Vagina (tissue), 2 donors: ENCODE data around the gene WBP2. TPM values are rescaled to one million over a fixed set of nuclear protein-coding genes. Genes with fewer than 3 reads are reported as not detected.

Source experiments
- DNase-seq, 2 donors: peaks; one replicate each; pipeline ENCODE4 v3.0.0-alpha.2; 2017; ENCODE audit errors: extremely low spot score in 2 of 2
- H3K27ac ChIP-seq: fragments of 200-600 bp; sonication (generic); one replicate; pipeline ENCODE4 v1.5.1; 2019
- H3K27me3 ChIP-seq: fragments of 200-600 bp; sonication (generic); one replicate; pipeline ENCODE4 v1.5.1; 2019
- H3K36me3 ChIP-seq, 2 donors: fragments of 200-600 bp; sonication (generic); one replicate each; pipeline ENCODE4 v1.5.1; 2017 to 2019
- H3K4me1 ChIP-seq: fragments of 200-600 bp; sonication (generic); one replicate; pipeline ENCODE4 v1.5.1; 2019
- H3K4me3 ChIP-seq, 2 donors: fragments of 200-600 bp; sonication (generic); 1 replicate in 1 of 2; 2 replicates in 1 of 2; pipeline ENCODE4 v1.5.1; 2016 to 2019
- H3K9me3 ChIP-seq: fragments of 200-600 bp; sonication (generic); one replicate; pipeline ENCODE4 v1.5.1; 2019
- CTCF ChIP-seq, 3 experiments: fragments of 450-650 bp in 2 of 3; fragments of 200-600 bp in 1 of 3; sonication (generic) in 1 of 3; IDR thresholded peaks; one replicate each; pipeline ENCODE4 v1.5.1; 2017 to 2019; ENCODE audit warnings: antibody characterized with exemption in 3 of 3, mild to moderate bottlenecking in 2 of 3, moderate library complexity in 2 of 3
- POLR2A ChIP-seq, 2 donors: fragments of 450-650 bp; IDR thresholded peaks; one replicate each; pipeline ENCODE4 v1.6.1; 2017; ENCODE audit warnings: antibody characterized with exemption in 2 of 2, mild to moderate bottlenecking in 2 of 2, moderate library complexity in 2 of 2
- POLR2AphosphoS5 ChIP-seq, 2 donors: sonication (generic); formaldehyde crosslinking; IDR thresholded peaks; one replicate each; pipeline ENCODE4 v1.9.0; 2017; ENCODE audit warnings: antibody characterized with exemption in 2 of 2, mild to moderate bottlenecking in 2 of 2, low read depth in 1 of 2; ENCODE audit not compliant: insufficient read depth in 1 of 2
- intact Hi-C: fragments of 100-400 bp; cut with DNase I; formaldehyde crosslinking; loops from one replicate; pipeline ENCODE4 v1.15.1; 2023
- total RNA-seq: library from RNA; depleted of rRNA; stranded (reverse); fragments of >200 nt; gene quantifications from one replicate; pipeline ENCODE4 v1.2.3, GENCODE V29; 2016

Gene WBP2
- total RNA-seq, 1 donor from 2014 or later = 54.3 TPM

- no peak overlapping the region for H3K4me3 ChIP-seq
- intact Hi-C loops = no loop called here
- no peak for DNase-seq
- H3K4me1 ChIP-seq = peaks cover 31% of the 10 kb centered on the region
- TF ChIP-seq POLR2A (IDR thresholded peaks at IDR 0.05) = no peak
- TF ChIP-seq CTCF (IDR thresholded peaks at IDR 0.05) = no peak
- no peak for TF ChIP-seq POLR2AphosphoS5 (IDR thresholded peaks at IDR 0.05; ENCODE audit: insufficient read depth in 1 of 2, low read depth in 1 of 2)
- H3K36me3 ChIP-seq = peaks cover 0 to 19% of the 10 kb centered on the region in 2 donors
- H3K27me3 ChIP-seq = no peaks in the 10 kb centered on the region
- peak overlapping the region; percentile 82 for H3K27ac ChIP-seq
- H3K9me3 ChIP-seq = no peaks in the 10 kb centered on the region
Observed at GRCh38 chr17:75826561-75827307, 28.4 kb downstream of the WBP2 start.

- no peak for DNase-seq
- no peak overlapping the region for H3K4me3 ChIP-seq
- H3K27ac ChIP-seq = no peak overlapping the region
- peaks cover 31% of the 10 kb centered on the region for H3K4me1 ChIP-seq
- TF ChIP-seq POLR2AphosphoS5 (IDR thresholded peaks at IDR 0.05; ENCODE audit: insufficient read depth in 1 of 2, low read depth in 1 of 2) (no peak), POLR2A (IDR thresholded peaks at IDR 0.05) (no peak), CTCF (IDR thresholded peaks at IDR 0.05) (no peak)
- H3K36me3 ChIP-seq = peaks cover 0 to 21% of the 10 kb centered on the region in 2 donors
- H3K27me3 ChIP-seq = no peaks in the 10 kb centered on the region
- H3K9me3 ChIP-seq = no peaks in the 10 kb centered on the region
- intact Hi-C loops = no loop called here
Observed at GRCh38 chr17:75825748-75826370, 29.3 kb downstream of the WBP2 start.

- H3K27ac ChIP-seq = no peak overlapping the region
- H3K9me3 ChIP-seq = no peaks in the 10 kb centered on the region
- intact Hi-C loops = no loop called here
- H3K36me3 ChIP-seq = peaks cover 0 to 28% of the 10 kb centered on the region in 2 donors
- H3K4me1 ChIP-seq = peaks cover 31% of the 10 kb centered on the region
- DNase-seq = no peak
- H3K27me3 ChIP-seq = no peaks in the 10 kb centered on the region
- TF ChIP-seq CTCF (IDR thresholded peaks at IDR 0.05) = no peak
- TF ChIP-seq POLR2AphosphoS5 (IDR thresholded peaks at IDR 0.05; ENCODE audit: insufficient read depth in 1 of 2, low read depth in 1 of 2) = no peak
- no peak for TF ChIP-seq POLR2A (IDR thresholded peaks at IDR 0.05)
- no peak overlapping the region for H3K4me3 ChIP-seq
Observed at GRCh38 chr17:75825149-75825552, 30.0 kb downstream of the WBP2 start.

GRCh38 chr17:75824666-75825065 is 30.5 kb downstream of the WBP2 start:
- intact Hi-C loops = no loop called here
- Histone ChIP-seq H3K27me3 (no peaks in the 10 kb centered on the region), H3K4me3 (no peak overlapping the region), H3K27ac (no peak overlapping the region), H3K9me3 (no peaks in the 10 kb centered on the region), H3K36me3 (peaks cover 0 to 33% of the 10 kb centered on the region in 2 donors), H3K4me1 (peaks cover 31% of the 10 kb centered on the region)
- TF ChIP-seq POLR2A (IDR thresholded peaks at IDR 0.05) (no peak), POLR2AphosphoS5 (IDR thresholded peaks at IDR 0.05; ENCODE audit: insufficient read depth in 1 of 2, low read depth in 1 of 2) (no peak), CTCF (IDR thresholded peaks at IDR 0.05) (no peak)
- DNase-seq = no peak

- Histone ChIP-seq H3K27ac (no peak overlapping the region), H3K4me3 (no peak overlapping the region), H3K9me3 (no peaks in the 10 kb centered on the region), H3K36me3 (peaks cover 0 to 39% of the 10 kb centered on the region in 2 donors), H3K4me1 (peaks cover 31% of the 10 kb centered on the region), H3K27me3 (no peaks in the 10 kb centered on the region)
- no peak for DNase-seq
- intact Hi-C loops = no loop called here
- TF ChIP-seq POLR2A (IDR thresholded peaks at IDR 0.05) (no peak), POLR2AphosphoS5 (IDR thresholded peaks at IDR 0.05; ENCODE audit: insufficient read depth in 1 of 2, low read depth in 1 of 2) (no peak), CTCF (IDR thresholded peaks at IDR 0.05) (no peak)
Observed at GRCh38 chr17:75824050-75824552, 31.0 kb downstream of the WBP2 start.
